Measurements from ENCODE around the gene STOML1.

DNA sequence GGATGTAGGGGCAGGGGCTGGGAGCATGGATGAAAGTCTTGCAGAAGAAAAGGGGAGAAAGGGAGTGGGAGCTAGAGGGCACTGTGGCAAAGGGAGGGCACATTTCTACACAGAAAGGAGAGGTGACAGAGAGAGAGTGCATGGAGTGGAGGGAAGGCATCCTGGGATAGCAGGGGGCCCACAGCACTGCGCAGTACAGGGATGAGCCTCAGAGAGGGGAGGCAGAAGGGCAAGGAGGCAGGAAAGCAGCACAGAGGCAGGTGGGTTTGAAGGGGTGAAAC is 5.4 kb downstream of the STOML1 start:
- no peak for TF ChIP-seq EZH2phosphoT487 (IDR thresholded peaks at IDR 0.05; ENCODE audit: insufficient read depth, low read depth)
- no peak for TF ChIP-seq EZH2 (IDR thresholded peaks at IDR 0.05; ENCODE audit: insufficient read depth, poor library complexity, severe bottlenecking)

Measured in GM23248 (cell line).